Fibroblast of the conjunctiva (primary cell): ENCODE results near the gene TRDMT1.
A peak's percentile ranks its signal among the peaks of the same experiment; 100 is the strongest.

Source experiments
- DNase-seq: peaks from one replicate; pipeline ENCODE4 v3.0.0-alpha.2; 2010; ENCODE audit warnings: low read depth

The TRDMT1 gene

DNA sequence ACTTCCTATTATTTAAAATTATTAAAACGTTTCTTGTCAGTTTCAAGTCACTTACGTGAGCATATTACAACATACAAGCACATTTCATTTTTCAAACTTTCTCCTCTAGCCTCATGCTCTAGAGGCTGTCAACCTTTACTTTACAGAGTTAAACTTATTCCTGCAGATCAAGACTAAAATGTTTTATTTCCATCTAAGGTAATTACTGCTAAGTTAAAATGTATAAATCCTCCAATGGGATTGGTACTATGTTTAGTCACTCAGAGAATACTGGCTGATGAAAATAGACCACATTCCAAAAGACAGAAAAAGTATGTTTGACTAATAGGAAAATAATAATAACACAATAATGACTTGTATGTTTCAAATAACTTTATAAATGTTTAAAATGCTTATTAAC, 8.4 kb upstream of the TRDMT1 start:
- no peak for DNase-seq

DNA sequence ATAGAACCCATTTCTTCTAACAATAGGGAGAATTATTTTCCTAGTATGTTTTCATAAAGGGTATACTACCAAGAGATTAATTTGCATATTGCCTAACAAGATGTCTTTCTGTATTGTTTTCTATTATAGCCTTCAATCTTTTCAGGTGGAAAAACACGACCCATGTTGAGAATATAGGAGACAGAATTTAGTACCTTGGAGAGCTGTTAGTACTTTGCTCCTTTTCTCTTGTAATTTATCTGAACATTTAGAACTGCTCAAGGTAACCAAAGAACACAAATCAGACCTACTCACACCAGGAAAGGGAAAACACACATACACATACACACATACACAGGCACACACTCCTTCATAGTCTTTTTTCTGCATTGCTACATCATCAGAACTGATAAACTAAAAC, 7.8 kb upstream of the TRDMT1 start:
- no peak for DNase-seq

DNA sequence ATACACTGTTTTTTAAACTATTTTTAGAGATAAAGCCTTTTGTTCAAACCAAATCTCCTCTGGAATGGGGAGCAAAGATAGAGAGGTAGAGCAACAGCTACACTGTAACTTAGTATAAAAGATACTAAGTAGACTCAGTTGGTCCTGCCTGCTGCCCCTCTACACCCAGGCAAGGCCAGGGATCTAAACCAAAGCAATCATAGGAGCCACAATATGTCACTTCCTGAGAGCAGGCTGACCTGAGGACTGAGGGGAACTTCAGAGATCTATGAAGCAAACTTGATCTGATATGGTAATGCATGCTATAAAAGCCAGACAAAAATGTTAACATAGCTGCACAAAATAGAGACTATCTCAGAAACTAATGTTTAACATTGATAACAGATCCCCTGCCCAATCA, 7.0 kb upstream of the TRDMT1 start:
- DNase-seq = no peak

DNA sequence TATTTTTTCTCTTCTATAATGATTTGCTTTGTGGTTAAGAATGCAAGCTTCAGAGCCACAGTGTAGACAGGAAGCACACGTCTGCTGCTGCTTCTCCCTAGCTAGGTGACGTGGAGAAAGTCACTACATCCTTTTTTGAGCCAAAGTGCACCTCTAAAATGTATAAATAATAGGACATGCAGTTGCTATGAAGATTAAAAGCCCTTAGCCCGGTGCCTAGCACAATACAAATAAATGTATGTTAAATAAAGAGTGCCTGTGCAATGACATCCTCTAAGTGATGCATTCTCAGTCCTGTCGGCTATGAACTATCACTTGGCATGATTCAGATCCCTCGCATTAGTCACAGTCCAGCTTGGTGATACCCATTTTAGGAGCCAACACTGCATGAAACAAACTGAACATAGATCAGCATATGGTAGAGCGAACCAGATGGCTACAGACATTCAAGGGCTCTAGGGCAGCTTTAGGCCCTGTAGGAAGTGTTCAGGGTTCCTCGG, 4.8 kb upstream of the TRDMT1 start:
- DNase-seq = no peak

DNA sequence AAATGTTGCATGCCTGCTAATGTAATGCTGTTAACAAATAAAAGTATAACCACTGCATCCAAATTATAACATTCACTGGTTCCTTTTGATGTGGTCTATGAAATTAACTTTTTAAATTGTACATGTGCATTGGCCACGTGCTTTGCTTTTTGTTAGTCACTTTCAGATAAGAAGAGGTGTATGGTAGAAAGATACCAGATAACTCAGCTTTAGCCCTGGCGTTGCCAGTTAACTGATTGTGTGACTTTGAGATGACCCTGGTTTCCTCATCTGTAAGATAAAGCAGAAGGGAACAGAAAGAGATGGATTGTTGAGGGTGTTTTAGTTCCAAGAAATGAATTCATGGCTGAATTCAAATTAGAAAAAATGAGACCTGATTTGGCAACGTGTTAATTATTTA, 1.9 kb upstream of the TRDMT1 start:
- DNase-seq = no peak

DNA sequence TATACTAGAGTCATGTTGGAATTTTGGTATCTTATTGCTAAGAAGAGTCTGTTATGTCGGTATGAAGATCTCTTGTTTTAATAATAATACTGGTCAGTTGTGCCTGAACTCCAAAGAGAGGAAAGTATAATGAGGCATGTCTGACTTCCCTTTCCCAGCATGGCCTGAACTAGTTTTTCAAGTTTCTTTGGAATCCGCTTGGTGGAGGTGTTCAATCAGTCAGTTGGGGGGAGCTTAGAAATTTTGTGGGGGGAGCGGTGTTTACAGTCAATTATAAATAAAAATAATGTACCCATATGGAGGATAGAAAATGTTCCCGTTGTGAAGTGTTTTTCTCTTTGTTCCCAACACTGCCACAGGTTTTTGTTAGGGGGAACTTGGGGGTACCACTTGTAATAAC, 1.5 kb upstream of the TRDMT1 start:
- DNase-seq = no peak

DNA sequence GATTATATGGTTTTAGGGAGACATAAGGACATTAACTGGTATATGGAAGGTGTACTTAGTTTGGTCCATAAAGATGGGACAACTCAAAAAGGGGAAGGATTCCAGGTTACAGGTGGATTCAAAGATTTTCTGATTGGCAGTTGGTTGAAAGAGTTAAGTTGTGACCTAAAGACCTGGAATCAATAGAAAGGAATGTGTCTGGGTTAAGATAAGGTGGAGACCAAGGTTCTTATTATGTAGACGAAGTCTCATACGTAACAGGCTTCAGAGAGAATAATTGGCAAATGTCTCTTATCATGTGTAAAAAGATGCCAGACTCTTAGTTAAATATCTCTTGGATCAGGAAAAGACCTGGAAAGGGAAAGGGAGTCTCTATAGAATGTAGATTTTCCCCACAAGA, 1.0 kb upstream of the TRDMT1 start:
- no peak for DNase-seq

DNA sequence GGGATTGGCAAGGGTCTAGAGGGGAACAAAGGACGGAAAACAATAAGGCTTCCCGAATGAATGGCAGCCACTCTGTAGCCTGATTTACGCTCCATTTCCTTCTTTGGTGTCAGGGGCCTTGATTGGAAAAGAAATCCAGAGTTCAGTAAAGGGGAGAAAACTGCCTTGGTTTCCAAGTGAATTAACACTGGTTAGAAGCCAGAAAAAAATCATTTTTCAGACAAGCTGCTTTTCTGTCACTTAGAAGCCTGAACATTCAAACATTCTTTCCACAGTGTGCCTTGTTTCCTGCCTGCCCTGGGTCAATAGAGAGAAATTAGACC, 283 bp upstream of the TRDMT1 start:
- no peak for DNase-seq

DNA sequence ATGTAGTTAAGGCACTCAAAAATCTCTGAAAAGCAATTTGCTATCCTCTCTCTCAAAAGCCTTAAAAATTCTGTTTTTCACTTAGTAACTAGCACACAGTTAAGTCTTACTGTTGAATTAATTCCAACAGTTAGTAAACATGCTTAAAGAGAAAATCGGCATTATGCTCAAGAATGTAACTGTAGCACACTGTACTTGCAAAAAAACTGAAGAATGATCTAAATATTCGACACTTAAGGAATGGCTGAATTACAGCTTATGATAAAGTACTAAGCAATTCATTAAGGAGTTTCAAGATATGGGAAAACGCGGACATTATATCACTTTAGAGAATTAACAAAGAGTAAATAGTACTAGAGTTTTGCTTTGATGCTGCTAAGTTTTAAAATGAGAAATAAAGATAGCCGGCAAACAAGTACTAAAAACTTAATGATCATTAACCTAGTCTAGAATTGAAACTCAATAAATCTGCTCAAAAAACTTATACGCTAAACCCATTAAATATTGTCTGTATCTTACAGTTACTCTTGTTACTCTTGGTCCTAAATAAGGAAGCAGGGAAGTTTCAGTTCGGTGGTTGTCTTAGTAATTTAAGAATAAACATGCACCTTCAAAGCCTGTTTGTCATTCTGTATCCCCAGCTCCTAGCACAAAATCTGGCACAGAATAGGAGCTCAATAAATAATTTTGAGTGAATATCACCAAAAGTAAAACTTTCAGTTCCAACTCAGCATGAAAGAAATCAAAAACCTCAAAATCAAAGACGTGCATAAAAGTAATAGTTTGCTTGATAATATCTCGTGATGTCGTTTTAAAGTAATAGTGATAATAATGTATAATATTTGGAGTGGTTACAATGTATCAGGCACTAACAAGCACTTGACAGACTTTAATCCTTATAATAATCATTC, 1.2 kb downstream of the TRDMT1 start:
- no peak for DNase-seq

DNA sequence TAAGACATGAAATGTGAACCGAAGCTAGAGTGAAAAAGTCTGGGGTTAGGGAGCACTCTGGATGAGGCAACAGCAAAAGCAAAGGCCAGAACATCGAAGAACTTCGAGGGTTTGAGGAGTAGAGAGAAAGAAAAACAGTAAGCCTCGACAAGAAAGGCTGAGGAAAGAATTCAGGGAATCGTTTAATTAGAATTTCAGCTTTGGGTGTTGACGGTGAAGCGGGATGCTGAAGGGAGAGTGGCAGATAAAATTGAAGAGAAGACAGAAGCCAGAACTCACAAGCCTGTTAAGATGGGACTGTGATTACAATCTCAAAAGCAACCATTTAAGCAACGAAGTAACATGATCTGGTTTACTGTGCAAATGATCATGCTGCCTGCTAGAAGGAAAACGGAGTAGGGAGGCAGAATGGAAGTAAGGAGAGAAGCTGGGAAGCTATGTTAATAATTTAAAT, 2.1 kb downstream of the TRDMT1 start:
- peak; percentile 66 for DNase-seq

DNA sequence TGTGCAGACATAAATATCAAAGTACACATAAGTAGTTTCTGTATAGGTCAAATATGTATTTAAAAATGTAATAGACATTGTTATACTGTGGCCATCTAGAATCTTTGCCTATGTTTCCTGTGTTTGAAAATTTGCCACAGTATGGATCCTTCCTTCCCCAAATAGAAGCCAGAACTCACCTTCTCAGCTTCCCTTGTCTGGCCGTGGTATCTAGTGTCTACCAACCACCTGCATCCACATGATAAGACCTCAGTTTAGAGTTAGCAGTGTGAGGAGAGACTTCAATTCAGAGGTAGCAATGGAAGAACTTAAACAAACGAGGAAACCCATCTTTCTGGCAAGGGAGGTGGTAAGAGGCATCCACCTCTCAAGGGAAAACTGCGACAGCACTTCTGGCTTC, 4.9 kb downstream of the TRDMT1 start:
- no peak for DNase-seq

DNA sequence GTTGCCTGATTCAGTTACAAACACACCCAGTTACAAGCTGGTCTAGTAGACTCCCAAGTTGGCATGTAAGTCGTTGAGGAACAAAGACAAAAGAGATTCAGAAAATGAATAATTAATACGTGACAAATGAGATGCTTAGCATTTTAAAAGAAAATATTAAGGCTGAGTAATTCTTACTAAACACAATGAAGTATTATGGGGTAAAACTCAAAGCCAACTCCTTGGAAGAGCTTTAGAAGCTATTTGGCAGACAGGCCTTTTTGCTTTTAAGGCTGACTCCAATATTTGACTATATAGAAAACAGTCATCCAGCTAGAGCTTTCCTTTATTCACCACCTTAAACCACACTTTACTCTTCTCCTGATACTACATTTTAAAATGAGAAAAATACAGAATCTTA, 5.4 kb downstream of the TRDMT1 start:
- no peak for DNase-seq

DNA sequence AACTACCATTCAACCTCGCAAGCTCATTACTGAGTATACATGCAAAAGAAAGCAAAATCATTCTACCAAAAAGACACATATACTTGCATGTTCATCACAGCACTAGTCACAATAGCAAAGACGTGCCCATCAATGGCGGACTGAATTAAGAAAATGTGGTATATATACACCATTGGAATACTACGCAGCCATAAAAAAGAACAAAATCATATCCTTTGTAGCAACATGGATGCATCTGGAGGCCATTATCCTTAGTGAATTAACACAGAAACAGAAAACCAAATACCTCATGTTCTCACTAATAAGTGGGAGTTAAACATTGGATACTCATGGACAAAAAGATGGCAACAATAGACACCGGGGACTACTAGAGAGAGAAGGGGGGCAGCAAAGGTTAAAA, 6.4 kb downstream of the TRDMT1 start:
- DNase-seq = no peak

DNA sequence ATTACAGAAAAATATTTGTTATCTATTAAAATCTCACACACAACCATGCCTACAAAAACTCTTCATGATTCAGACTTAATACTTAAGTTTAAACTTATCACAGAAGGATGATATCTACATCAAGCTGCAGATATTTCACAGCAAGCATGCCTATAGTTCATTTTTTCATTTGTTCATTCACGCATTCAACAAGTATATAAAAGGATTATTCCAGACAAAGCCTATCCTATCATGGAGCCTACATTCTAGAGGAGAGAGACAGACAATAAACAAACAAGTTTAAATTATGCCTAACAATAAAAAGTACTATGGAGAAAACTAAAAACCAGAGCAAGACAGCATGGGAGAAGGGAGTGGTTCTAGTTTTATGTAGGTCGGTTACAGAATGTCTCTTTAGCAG, 10.9 kb downstream of the TRDMT1 start:
- no peak for DNase-seq

DNA sequence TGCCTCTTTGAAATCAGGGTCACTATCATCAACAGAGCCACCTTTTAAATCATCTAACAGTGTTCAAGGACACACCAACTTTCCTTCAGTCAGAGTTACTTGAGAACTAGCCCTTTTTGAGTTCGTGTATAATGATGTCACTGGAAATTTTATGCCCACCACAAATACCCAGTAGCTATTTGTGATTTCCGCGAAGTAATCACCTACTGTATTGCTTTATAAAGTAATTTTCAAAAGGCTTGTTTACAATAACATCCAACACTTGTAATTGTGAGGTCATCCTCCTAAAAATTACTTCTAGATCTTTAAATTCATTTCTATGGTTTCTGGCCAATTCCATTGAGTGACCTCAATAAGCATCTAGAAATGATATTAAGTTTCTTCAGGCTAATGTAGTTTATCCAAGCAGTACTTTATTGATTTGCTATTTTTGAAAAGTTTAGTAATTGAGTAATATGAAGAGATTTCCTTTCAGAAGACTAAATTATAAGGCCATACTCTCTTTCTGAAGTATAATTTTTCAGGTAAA, 12.8 kb downstream of the TRDMT1 start:
- DNase-seq = no peak

DNA sequence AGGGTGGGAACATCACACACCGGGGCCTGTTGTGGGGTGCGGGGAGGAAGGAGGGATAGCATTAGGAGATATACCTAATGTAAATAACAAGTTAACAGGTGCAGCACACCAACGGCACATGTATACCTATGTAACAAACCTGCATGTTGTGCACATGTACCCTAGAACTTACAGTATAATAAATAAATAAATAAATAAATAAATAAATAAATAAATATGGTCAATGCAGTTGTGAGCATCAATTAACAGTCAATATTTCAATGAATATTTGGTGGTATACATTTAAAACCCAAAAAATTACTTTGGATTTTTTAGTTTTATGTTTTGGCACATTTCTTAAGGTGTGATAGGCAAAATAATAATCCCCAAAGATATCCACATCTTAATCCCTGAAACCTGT, 15.6 kb downstream of the TRDMT1 start:
- no peak for DNase-seq

DNA sequence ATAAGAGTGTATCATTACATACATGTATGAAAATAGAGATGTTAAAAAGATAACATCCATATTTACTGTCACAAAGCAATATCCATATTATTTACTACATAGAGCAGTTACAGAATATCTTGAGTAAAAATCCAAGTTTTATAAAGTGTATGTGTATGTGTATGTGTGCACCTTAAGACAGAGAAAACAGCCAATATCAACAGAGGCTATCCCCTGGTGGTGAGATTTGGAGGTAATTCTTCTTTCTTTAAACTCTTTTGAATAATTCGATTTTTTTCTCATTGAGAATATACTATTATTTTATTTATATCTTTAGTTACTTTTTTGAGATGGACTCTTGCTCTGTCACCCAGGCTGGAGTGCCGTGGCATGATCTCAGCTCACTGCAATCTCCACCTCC, 18.4 kb downstream of the TRDMT1 start:
- DNase-seq = no peak

DNA sequence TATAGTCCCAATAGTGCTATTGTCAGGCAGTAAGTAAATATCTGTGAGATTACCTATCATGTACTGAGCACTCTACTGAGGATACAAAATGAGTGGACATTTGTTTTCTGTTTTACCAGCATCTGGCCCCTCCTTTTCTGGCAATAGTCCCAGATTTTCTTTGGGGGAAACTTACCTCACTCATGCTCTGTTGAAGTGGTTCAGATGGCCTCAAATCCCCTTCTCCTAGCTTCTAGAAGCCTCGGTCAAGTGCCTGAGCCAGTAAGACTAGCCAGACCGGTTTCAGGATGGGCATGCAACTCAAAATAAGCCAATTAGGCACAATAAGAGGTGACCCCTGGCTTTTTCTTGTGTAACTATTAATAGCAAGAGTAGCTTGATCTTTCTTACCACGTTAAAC, 19.7 kb downstream of the TRDMT1 start:
- DNase-seq = no peak

DNA sequence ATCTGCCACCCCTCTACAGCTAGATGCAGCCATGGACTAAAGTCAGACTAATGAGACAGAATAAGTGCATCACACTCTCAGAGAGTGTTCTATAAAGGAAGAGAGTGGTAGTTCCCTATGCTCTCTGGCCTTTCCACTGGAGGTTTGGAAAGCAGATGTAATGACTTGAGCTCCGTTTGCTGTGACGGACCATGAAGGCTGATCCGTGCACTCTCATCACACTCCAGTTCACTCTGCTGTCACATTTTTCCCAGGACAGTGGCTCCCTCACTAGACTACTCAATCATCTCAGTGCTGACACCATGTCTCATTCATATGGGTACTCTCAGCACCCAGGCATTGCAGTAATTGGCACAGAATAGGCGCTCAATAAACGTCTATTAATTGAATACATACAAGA, 20.4 kb downstream of the TRDMT1 start:
- no peak for DNase-seq

DNA sequence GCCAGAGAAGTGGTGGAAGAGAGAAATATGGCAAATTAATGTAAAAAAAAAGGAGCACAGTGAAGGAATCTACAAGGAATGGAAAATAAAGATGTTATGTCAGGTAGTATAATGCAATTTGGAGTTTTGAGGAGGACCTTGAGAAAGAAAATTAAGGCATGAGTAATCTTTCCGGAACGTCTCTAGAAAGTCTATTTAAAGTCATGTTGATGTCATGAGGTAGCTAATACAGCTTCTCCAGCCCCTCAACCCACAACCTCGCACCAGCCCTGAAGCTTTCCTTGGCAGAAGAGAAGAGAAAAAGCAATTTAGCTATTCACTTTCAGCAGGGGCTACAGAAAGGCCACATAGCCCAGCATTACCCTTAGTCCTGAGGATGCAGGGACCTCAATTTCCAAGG, 22.5 kb downstream of the TRDMT1 start:
- no peak for DNase-seq

DNA sequence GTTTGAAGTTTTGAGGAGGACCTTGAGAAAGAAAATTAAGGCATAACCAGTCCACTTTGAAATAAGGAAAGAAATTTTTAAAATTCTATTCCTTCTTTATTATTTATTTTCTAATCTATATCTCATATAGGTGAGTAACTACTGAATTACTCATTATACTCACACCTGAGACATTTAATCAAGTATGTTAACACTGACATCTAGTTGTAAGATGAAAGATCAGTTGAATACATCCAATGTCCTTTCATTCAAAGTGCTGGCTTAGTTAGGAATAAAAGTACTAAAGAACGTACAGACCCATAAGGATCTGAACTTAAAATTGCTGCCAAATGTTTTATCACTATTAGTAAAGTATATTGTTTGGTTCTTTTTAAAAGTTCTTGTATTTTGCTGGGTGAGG, 23.5 kb downstream of the TRDMT1 start:
- no peak for DNase-seq

DNA sequence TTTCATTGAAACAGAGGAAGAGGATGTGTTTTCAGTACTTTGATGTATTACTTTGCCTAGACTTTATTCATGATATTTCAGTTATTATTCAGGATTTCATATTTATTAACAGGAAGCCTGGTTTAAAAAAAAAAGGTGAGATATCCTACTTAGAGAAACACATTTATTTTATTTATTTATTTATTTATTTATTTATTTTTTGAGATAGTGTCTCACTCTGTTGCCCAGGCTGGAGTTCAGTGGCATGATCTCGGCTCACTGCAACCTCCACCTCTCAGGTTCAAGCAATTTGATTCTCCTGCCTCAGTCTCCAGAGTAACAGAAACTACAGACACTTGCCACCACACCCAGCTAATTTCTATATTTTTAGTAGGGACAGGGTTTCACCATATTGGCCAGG, 24.5 kb downstream of the TRDMT1 start:
- DNase-seq = no peak

DNA sequence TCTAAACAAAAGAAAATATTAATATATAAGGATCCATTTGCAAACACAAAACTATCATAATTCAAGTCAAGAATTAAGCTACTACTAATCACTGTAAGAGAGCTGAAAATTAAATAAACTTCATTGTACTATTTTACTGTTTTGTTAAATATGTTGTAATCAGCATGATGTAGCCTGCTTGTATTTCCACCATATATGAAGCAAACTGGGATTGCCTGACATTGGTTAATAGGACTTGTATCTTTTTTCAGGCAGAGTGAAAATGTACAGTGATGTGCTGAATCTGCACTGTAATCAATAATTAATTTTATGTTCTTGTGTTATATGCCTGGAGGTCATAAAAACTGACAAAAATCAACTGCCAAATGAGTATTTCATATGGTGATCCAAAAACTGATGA, 25.4 kb downstream of the TRDMT1 start:
- no peak for DNase-seq

DNA sequence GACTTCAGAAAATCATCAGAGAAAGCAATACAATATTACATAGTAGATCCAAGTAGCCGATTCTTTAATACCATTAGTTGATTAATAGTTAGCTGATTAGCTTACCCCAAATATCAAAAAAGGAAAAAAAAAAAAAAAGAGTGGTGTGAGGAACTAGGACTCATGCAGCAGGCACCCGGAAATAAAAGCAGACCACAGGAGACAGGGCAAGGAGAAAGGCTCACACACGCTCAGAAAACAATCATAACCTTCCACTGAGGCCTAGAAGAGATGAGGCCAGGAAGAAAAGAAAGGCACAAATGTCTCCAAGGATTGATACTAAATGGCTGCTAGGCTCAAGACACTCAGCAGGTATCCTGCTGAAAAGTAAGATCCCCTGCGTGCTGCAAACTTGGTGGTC, 25.9 kb downstream of the TRDMT1 start:
- no peak for DNase-seq
